ENCODE measurements around the gene DHX35.

DHX35 gene

DNA sequence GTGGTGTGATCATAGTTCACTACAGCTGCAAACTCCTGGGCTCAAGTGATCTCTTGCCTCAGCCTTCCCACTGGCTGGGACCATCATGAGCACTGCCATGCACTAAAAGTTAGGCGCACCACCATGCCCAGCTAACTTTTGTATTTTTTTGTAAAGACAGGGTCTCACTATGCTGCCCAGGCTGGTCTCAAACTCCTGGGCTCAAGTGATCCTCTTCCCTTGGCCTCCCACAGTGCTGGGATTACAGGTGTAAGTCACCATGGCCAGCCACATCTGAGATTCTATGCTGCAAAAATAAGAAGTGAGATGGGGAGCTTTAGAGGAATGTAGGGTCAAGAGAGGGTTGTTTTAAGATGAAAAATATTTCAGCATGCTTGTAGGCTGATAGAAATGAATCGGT, 37.4 kb upstream of the DHX35 start:
- no peak for TF ChIP-seq CTCF (conservative IDR thresholded peaks at IDR 0.05)
- H3K27ac ChIP-seq: no peak overlapping the region

- peak within 1 kb of the TSS; percentile 70; the same call in 1 of the 2 replicates for H3K27ac ChIP-seq
- TF ChIP-seq CTCF (conservative IDR thresholded peaks at IDR 0.05): peak; percentile 54
Measured at GRCh38 chr20:38926142-38926933, 35.8 kb upstream of the DHX35 start, which contains the start of gene FAM83D. TSS of gene FAM83D (plus strand) at chr20:38926417. CDS start at chr20:38926443, 26 bp downstream.

GRCh38 chr20:38926934-38927616, 35.1 kb upstream of the DHX35 start:
- H3K27ac ChIP-seq: peak overlapping the region; percentile 70; the same call in 1 of the 2 replicates
- TF ChIP-seq CTCF (conservative IDR thresholded peaks at IDR 0.05): no peak

DNA sequence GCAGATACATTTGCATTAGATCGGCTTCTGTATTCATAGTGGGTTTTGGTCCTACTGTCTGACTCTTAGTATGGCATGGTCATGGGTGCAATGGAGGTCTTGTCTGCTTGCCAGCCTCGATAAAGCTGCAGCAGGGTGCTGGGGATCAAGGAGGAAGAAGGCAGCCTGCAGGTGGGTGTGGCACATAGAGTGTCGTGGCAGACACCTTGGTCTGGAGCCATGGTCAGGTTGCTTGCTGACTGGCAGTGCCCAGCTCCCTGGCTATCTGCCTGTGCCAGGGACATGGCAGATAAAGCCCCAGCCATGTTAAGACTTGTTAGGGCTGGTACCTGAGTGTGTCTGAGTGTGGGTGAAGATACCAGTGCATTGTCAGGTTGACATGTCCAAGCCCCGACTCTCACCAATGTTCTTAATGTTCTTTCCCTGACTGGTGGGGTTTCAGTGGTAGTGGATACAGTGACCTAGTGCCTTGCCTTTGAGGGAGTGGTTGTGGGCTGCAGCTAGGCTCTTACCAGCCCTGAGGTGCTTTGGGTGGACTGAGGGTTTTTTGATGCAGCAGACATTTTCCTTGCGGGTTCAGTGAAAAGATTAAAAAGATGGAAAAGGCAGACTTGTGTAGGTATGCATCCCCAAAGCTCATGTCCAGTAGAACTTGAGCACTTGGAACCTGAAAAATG, 34.1 kb upstream of the DHX35 start:
- H3K27ac ChIP-seq: peak overlapping the region; percentile 70; the same call in 1 of the 2 replicates
- no peak for TF ChIP-seq CTCF (conservative IDR thresholded peaks at IDR 0.05)

DNA sequence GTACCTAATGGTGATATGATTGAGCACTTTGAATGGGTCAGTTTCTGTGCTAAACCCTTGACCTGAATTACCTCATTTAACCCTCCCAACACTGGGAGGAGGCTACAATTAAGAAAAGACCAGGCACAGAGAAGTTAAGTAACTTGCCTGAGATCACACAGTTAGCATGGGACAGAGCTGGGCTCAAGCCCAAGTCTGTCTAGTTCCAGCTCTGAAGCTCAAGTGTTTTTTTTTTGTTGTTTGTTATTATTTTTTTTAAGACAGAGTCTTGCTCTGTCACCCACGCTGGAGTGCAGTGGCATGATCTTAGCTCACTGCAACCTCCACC, 31.9 kb upstream of the DHX35 start:
- H3K27ac ChIP-seq: no peak overlapping the region
- TF ChIP-seq CTCF (conservative IDR thresholded peaks at IDR 0.05): no peak

- no peak overlapping the region for H3K27ac ChIP-seq
Measured at GRCh38 chr20:38931984-38932383, 30.2 kb upstream of the DHX35 start.

More at GRCh38 chr20:38931984-38932383, 30.2 kb upstream of the DHX35 start:
- TF ChIP-seq CTCF (conservative IDR thresholded peaks at IDR 0.05): no peak
